Left kidney (tissue), 8 donors: ENCODE data around the gene MTRF1. TPM values are rescaled to one million over a fixed set of nuclear protein-coding genes. Genes with fewer than 3 reads are reported as not detected.
A peak's percentile ranks its signal among the peaks of the same experiment; 100 is the strongest.

Experiments
- DNase-seq: peaks from one replicate; pipeline ENCODE4 v3.0.0-alpha.2; 2013
- long read RNA-seq, 8 donors: transcript quantifications; one replicate each; lab custom pipeline, GENCODE V29; 2026
- polyA plus RNA-seq: library from polyadenylated mRNA; unstranded; fragments of 120-200 nt; gene quantifications from one replicate; pipeline ENCODE4 v1.2.1, GENCODE V29; 2013; ENCODE audit not compliant: insufficient read length

MTRF1 gene
- polyA plus RNA-seq, result 28.6 TPM
- long read RNA-seq, donor 1, partial matches to known transcripts, result 0 of 2 reads
- long read RNA-seq, donor 1, other reads (novel, unspliced or antisense), result 0 of 2 reads
- long read RNA-seq, donor 2, result 0 reads
- long read RNA-seq, donor 3, partial matches to known transcripts, result 0 of 3 reads
- long read RNA-seq, donor 3, other reads (novel, unspliced or antisense), result 0 of 3 reads
- long read RNA-seq, donor 4, result 0 reads
- long read RNA-seq, donor 5, partial matches to known transcripts, result 0 of 2 reads
- long read RNA-seq, donor 5, other reads (novel, unspliced or antisense), result 0 of 2 reads
- long read RNA-seq, donor 6, partial matches to known transcripts, result 0 of 2 reads
- long read RNA-seq, donor 6, other reads (novel, unspliced or antisense), result 0 of 2 reads
- long read RNA-seq, donor 7, partial matches to known transcripts, result 0 of 2 reads
- long read RNA-seq, donor 7, other reads (novel, unspliced or antisense), result 0 of 2 reads
- long read RNA-seq, donor 8, result 0 reads

DNA sequence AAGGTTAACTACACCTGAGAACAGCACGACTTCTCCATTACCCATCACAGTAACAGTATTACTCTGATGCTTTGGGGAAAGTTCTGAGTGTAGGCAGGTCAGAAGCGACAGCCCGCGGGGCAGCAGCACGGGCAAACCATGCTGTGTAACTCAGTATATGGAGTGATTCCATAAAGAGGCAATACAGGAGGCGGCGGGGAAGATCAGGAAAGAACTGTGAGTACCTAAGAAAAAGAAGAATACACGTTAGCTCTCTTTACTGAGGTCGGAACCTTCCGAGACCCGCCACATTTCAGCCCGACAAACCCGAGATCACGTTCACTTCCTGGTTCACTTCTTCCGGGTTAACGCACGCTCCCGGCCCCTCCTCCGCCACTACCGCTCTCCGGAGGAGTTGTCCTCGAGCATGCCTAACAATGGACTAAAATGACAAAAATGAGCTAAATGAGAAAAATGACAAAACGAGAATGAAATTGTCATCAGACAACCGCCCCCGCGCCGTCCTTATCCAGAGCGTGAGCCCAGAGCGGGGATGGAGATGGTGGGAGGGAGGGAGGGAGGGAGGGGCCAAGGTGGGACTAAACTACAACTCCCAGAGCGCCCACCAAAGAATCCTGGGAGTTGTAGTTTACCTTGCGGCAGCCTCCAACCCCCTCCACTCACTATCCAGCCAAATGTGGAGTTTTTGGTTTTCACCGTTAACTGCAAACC lies at the start of gene MTRF1:
TSS of gene MTRF1 (minus strand) at position 316 of the 711 bp plus-strand sequence. CDS start 2,669 bp downstream, outside the sequence.
- peak; percentile 83 for DNase-seq

- DNase-seq, result no peak
Measured at GRCh38 chr13:41313117-41313516, 49.7 kb upstream of the MTRF1 start.

DNA sequence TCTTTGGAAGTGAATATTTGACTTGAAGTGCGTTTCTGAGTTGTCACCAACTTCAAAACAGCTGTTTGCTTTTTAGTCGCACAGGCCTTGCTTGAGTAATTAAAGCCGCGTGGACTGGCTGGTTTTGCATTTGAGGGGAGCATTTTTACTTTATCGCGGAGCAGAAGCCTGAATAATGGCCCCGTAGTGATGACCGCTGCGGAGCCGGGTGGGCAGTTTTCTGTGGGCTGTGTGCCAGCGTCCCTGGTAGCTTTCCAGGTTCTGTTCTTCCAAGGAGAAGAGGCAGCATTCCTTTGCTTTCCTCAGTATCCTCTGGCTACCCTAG lies 48.8 kb upstream of the MTRF1 start:
- no peak for DNase-seq

DNA sequence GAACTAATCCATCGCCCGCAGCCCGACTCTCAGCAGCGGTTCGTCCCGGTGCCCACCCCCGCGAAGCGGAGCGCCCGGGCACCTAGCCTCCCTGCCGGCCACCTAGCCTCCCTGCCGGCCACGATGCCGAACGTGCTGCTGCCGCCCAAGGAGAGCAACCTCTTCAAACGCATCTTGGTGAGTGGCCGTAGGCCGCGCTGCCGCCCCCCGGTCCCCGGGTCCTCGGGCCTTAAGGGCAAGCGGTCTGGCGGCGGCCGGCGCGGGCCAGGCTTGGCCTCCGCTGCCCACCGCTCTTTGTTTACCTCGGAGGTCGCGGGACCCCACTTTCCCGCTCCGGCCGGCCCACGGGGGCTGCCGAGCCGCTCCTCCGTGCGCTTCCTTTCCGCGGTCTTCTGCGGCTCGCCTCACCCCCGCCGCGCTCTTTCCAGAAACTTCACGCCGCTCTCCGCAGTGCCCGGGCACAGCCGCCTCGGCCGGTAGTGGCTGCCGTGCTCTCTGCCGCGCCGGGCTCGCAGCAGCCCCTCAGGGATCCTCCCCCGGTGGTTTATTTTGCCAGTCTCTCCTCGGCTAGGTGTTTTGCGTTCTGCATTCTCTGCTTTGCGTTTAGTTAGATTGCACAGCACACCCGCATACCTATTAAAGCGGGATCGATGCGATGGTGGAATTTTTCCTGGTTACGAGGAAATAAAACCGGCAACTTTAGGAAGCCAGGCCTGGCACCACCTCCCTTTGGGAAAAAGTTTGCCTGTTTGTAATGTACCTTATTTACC lies 48.2 kb upstream of the MTRF1 start:
- peak; percentile 38 for DNase-seq

- DNase-seq, result peak; percentile 93
Measured at GRCh38 chr13:41310963-41311405, 47.6 kb upstream of the MTRF1 start, which contains the start of gene NAA16. Gene NAA16 (plus strand): TSS chr13:41311267. CDS start chr13:41311529, 262 bp downstream.

DNA sequence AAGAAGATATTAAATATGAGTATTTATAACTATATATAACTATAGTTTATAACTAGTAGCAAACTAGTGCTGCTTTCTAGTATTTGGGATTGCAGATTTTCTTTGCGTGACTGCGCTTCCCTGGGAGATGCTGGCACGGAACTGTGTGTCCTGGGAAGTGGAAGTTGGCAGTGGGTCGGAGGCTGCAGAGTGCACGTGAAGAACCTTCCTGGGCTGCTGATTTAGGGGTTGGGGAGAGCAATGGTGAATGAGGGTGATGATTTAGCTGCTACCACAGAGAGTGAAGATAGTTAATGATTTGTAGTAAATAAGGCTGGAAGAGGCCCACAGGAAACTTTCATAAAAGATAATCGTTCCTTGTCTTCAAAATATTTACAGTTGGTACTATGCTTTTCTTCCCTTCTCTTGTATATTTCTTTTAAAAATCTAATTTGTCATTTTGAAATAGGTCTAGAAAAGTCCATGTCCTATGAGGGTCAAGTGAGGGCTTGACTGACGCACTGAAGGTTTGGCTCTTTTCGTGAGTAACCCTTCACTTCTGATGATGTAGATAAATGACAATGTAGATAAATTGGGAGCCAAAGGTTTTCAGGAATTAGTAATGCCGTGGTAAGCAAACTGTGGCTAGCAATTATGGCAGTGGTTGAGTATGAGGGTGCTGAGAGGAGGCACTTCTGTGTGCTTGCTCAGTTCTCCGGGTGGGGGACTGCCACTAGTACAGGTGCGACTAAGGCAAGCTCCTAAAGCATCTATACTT lies 44.7 kb upstream of the MTRF1 start:
- DNase-seq, result no peak

DNA sequence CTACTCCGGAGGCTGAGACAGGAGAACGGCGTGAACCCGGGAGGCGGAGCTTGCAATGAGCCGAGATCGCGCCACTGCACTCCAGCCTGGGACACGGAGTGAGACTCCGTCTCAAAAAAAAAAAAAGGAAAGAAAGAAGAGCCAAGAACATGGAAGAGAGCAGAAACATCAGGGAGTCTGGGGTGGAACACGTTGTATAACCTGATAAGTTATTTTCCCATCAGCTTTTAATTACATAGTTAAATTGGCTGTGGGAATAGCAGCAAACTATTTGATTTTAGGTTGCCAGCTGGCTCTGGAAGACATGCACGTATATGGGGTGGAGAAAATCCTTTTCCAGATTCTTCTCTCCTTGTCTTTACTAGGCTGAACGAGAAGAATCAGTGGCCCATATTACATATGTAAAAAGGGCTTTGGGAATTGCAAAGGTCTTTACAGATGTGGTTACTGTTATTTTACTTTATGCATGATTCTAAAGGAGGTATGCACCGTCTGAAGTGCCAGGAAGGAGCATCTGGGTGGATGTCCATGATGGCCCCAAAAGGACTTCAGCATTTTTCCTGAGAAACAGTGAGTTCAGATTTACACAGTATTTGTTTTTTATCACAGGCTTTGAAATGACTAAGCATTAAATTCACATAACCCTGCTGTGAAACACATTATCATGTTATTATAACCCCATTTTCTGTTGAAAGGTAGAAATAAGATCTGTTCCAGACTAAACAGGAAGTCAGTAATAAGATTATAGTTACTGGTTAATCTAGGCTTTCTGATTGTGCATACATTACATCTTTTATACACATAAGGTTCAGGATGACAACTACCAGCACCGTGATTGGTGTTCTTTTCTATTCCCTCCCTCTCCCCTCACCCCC lies 43.1 kb upstream of the MTRF1 start:
- DNase-seq, result no peak

DNA sequence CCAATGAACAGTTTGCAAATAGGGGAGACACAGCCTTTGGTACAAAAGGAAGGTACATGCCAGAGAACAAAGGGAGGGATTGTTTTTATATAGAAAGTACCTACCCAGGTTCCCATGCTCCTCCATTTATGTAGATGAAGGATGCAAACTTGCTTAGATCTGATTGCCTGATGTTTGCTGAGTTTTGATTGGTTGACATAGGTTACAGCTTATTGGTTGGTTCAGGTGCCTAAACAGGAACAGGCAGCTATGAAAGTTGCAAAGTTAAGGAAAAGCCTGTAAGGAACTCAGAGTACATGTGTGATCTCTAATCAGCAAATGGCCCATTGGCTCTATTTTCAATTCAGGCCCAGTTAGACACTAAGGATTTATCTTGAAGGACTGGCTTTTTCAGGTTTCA lies 41.2 kb upstream of the MTRF1 start:
- no peak for DNase-seq

DNA sequence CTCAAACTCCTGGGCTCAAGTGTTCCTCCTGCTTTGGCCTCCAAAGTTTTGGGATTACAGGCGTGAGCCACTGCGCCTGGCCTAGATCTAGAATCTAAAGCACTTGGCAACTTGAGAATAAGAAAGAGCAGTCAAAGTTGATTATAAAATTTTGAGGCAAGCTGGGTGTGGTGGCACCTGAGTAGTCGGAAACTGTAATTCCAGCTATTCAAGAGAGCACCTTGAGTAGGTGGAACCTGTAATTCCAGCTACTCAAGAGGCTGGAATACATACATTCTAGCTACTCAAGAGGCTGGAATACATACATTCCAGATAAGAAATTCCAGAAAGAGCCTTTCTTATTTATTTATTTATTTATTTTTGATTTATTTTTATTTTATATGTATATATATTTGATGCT lies 39.4 kb upstream of the MTRF1 start:
- no peak for DNase-seq

DNA sequence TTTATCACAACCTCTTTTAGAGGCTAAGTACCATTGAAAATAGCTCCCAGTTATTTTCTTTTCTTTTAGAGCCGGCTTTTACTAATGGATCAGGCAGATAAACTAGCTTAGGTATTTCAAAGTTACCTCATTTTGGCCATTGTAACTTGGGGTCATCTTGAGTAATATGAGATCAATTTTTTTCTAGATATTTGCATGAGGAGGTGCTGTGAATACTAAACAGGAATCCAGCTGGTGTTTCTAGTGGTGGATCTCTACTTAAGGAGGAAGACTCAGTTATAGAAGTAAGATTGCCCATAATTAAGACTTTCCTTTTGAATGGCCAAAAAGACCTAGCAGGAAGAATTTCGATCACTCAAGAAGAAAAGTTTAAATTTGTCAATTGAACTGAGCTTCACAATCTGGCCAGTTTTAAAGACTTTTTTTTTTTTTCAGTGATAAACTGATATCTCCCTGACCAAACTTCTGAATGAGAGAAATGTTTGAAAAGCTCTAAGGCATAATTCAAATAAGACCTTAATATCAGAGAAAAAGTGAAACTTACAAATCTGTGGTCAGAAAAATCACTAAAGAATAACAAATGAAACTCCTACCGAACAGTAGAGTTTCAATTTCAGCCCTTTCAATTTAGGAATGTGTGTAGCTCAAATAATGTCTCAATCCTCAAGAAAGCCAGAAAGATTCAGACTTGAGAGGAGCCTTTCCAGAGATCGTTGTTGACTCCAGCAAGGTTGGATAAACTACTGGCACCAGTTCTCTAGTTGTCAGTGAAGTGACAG lies 36.1 kb upstream of the MTRF1 start:
- no peak for DNase-seq

GRCh38 chr13:41296879-41297646 lies 33.7 kb upstream of the MTRF1 start:
- no peak for DNase-seq

GRCh38 chr13:41295973-41296372 lies 32.6 kb upstream of the MTRF1 start:
- DNase-seq, result no peak

DNA sequence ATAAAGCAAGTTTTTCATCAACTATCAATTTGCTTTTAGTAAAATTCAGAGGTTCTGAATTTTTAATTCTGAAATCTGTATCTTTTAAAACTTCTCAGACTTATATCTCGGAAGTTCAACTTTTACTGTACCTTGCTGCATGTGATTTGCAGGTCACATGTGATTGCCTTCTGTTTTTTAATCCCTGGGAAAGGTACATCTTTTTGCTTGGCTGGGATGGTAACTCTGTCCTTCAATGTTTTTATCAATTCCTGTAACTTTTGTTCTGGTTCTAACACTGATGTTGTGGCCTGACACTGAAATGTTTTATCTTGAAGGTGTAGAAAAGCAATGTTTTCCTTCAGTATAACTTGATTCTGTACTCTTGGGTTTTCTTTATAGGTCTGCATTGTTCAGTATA lies 31.5 kb upstream of the MTRF1 start:
- no peak for DNase-seq

DNA sequence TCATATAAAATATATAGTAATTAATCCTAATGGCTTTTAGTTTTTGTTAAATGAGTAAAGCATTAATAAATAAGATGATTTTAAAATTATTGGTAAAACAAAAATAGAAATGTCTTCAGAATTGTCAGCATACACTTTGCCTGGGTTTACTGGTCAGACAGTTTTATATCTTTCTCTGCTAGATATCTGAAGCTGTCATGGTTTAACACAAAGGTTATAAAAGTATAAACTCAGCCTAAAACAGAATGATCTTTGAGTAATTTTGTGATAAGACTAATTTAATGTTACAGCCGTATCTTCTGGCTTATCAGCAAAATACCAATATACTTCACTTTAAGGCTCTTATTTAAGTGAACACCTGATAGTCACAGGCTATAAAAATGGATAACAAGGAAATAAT lies 29.9 kb upstream of the MTRF1 start:
- DNase-seq, result no peak

DNA sequence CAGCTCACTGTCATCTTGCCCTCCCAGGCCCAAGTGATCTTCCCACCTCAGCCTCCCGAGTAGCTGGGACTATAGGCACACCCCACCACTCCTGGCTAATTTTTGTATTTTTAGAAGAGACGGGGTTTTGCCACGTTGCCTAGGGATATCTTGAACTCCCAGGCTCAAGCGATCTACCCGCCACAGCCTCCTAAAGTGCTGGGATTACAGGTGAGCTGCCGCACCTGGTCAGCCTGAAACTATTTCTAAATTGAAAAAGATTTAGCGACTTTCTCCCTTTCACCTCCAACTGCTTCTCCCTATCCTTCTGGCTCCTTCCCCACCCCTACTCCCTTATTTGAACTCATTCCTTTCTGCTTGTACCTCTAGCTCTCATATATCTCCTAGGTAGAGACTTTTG lies 27.9 kb upstream of the MTRF1 start:
- no peak for DNase-seq

- DNase-seq, result no peak
Measured at GRCh38 chr13:41289463-41289881, 26.1 kb upstream of the MTRF1 start.

GRCh38 chr13:41286370-41286769 lies 23.0 kb upstream of the MTRF1 start:
- DNase-seq, result no peak

GRCh38 chr13:41284512-41285288 lies 21.3 kb upstream of the MTRF1 start:
- DNase-seq, result no peak
